Endodermal cell (in vitro differentiated cells): ENCODE measurements around the gene PPFIA4. TPM values are rescaled to one million over a fixed set of nuclear protein-coding genes. Genes with fewer than 3 reads are reported as not detected.

Source experiments
- DNase-seq: peaks from one replicate; pipeline ENCODE4 v3.0.0-alpha.2; 2017
- H3K27ac ChIP-seq: 2 replicates; pipeline ENCODE4 v1.5.1; 2013; ENCODE audit warnings: mild to moderate bottlenecking, low read depth, low read length, moderate library complexity
- H3K27me3 ChIP-seq: 2 replicates; pipeline ENCODE4 v1.6.1; 2013; ENCODE audit warnings: mild to moderate bottlenecking, low read length, moderate library complexity; ENCODE audit not compliant: insufficient read depth, control insufficient read depth, poor library complexity, severe bottlenecking
- H3K36me3 ChIP-seq: 2 replicates; pipeline ENCODE4 v1.7.0; 2013; ENCODE audit warnings: mild to moderate bottlenecking, low read length, moderate library complexity; ENCODE audit not compliant: control insufficient read depth, insufficient read depth
- H3K4me1 ChIP-seq: one replicate; pipeline ENCODE4 v1.7.0; 2013; ENCODE audit warnings: low read length; ENCODE audit not compliant: control insufficient read depth, insufficient read depth
- H3K4me3 ChIP-seq: 2 replicates; pipeline ENCODE4 v1.5.1; 2013; ENCODE audit warnings: mild to moderate bottlenecking, low read length, moderate library complexity
- H3K9ac ChIP-seq: 2 replicates; pipeline ENCODE4 v1.6.1; 2013; ENCODE audit warnings: mild to moderate bottlenecking, low read length, moderate library complexity; ENCODE audit not compliant: poor library complexity, severe bottlenecking; ENCODE audit errors: extremely low read depth
- H3K9me3 ChIP-seq: 2 replicates; pipeline ENCODE4 v1.6.1; 2013; ENCODE audit warnings: mild to moderate bottlenecking, low read length, moderate library complexity; ENCODE audit not compliant: control insufficient read depth
- H3K27ac Mint-ChIP-seq: 2 replicates; pipeline ENCODE4 v1.8.0; 2020; ENCODE audit warnings: mixed read lengths
- H3K27me3 Mint-ChIP-seq: 2 replicates; pipeline ENCODE4 v1.8.0; 2021; ENCODE audit warnings: mild to moderate bottlenecking, mixed read lengths; ENCODE audit not compliant: insufficient read depth
- H3K36me3 Mint-ChIP-seq: 2 replicates; pipeline ENCODE4 v1.8.0; 2020; ENCODE audit warnings: low read depth, mixed read lengths
- H3K4me1 Mint-ChIP-seq: 2 replicates; pipeline ENCODE4 v1.8.0; 2020; ENCODE audit warnings: mixed read lengths
- H3K4me3 Mint-ChIP-seq: 2 replicates; pipeline ENCODE4 v1.8.0; 2020; ENCODE audit warnings: mild to moderate bottlenecking, moderate library complexity, mixed read lengths
- H3K9me3 Mint-ChIP-seq: 2 replicates; pipeline ENCODE4 v1.8.0; 2020; ENCODE audit warnings: mild to moderate bottlenecking, mixed read lengths
- WGBS, 2 experiments: methylation state at CpG; one replicate each; pipeline versions ENCODE4 v1.1.5 to v1.1.7; 2013; ENCODE audit warnings: missing lambda C conversion rate in 2 of 2, mixed read lengths in 1 of 2; ENCODE audit not compliant: insufficient coverage in 1 of 2, insufficient read length in 1 of 2; 5-methylcytosine and 5-hydroxymethylcytosine counted together
- total RNA-seq, 2 donors: library from RNA; stranded (reverse); fragmentation: NEBNext Ultra II Directional in 1 of 2; extraction: Animal tissue kit (Norgen Biotek cat#: 25700) in 1 of 2; gene quantifications; 2 replicates in 1 of 2; 3 replicates in 1 of 2; pipeline ENCODE4 v1.2.1, GENCODE V29; 2021
- TF ChIP-seq, protein P1 (sequence below): fragments of 200-600 bp; sonication (generic); conservative IDR thresholded peaks from 2 replicates; pipeline ENCODE4 v1.5.0; 2021; ENCODE audit warnings: antibody characterized with exemption, mild to moderate bottlenecking

The PPFIA4 gene
- total RNA-seq, 2 donors from 2014 or later: 8.4 to 12.1 TPM

DNA sequence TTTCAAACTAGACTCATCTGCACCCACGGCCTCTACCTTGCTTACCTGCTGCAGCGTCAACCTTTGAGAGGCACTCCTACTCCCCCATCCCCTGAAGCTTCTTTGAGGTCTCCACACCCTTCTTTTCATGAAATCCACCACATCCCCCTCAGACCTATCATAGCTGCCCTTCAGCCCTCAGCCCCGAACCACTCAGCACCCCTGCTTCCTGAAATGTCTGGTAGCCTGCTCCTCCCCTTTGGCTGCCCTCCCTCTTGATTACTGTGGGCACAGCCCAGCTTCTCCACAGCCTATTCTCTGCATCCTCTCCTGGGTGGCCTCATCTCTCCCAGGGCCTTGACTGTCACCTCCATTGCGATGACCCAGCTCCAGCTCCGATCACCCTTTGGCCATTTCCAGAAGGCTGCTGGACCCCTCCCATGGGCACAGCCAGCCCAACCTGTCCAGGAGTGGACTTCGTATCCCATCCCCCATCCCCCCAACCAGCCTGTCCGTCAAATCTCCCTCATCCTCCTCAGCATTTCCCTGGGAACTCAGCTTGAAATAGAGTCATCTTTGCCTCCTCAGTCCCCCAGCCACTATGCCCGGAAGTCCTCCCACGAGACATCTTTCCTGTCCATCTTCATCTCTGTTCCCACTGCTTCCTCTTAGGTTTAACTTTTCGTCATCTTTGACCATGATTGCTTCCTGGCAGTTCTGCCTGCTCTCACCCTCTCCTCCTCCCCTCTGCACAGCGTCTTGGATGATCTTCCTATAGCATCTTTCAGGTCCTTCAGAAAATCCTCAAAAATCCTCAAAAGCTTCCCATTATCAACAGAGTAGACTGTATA, 95.1 kb downstream of the PPFIA4 start:
- Mint-ChIP-seq H3K36me3 (no peaks in the 10 kb centered on the region), H3K9me3 (no peaks in the 10 kb centered on the region), H3K4me3 (no peak overlapping the region), H3K27me3 (peaks cover 60% of the 10 kb centered on the region), H3K27ac (no peak overlapping the region), H3K4me1 (peaks cover 4% of the 10 kb centered on the region)
- Histone ChIP-seq H3K4me1 (no peaks in the 10 kb centered on the region), H3K36me3 (no peaks in the 10 kb centered on the region), H3K27ac (no peak overlapping the region), H3K4me3 (no peak overlapping the region), H3K27me3 (peaks cover 20% of the 10 kb centered on the region), H3K9ac (no peak overlapping the region), H3K9me3 (no peaks in the 10 kb centered on the region)
- 91 to 93% methylated on average over 7 to 11 of the region's 11 CpGs for whole genome bisulfite sequencing, 2 experiments
- TF ChIP-seq, protein P1, sequence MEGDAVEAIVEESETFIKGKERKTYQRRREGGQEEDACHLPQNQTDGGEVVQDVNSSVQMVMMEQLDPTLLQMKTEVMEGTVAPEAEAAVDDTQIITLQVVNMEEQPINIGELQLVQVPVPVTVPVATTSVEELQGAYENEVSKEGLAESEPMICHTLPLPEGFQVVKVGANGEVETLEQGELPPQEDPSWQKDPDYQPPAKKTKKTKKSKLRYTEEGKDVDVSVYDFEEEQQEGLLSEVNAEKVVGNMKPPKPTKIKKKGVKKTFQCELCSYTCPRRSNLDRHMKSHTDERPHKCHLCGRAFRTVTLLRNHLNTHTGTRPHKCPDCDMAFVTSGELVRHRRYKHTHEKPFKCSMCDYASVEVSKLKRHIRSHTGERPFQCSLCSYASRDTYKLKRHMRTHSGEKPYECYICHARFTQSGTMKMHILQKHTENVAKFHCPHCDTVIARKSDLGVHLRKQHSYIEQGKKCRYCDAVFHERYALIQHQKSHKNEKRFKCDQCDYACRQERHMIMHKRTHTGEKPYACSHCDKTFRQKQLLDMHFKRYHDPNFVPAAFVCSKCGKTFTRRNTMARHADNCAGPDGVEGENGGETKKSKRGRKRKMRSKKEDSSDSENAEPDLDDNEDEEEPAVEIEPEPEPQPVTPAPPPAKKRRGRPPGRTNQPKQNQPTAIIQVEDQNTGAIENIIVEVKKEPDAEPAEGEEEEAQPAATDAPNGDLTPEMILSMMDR: no peak
- peak; percentile 31 for DNase-seq

DNA sequence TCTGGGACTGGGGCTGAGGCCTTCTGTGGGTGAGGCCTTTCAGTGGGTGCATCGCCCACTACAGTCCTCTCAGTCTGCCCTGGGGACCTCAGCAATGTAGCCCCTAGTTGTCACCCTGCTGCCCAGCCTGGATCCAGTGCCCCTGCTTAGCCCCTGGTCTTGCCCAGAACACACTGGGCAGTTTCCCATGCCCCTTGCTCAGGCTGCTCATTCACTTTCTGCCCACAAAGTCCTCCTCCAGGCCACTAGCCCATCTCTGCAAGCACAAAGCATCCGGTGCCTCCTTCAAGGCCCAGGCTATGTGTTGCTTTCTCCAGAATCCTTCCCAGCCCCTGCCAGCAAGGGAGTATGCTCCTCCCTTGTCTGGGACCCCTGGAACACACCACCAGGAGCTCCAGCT, 95.9 kb downstream of the PPFIA4 start:
- H3K4me1 Mint-ChIP-seq: peaks cover 9% of the 10 kb centered on the region

DNA sequence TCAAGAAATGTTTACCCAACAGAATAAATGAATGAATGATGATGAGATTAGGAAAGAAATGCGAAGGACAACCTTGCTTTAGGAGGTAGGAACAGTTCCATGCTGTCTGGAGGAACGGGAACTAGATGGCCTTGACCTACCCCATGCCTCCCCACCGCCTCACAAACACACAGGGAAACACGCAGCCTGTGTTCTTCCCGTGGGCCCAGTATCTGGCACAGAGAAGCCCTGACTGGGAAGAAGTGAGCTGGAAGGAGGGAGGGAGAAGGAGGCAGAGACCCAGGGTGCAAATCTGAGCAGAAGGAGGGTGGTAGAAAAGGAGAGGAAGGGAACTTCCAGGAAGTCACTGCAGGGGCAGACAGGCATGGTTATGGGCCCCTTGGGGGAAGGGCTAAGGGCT, 97.7 kb downstream of the PPFIA4 start:
- peaks cover 8% of the 10 kb centered on the region for H3K27me3 ChIP-seq
- DNase-seq: peak; percentile 39
- no peak overlapping the region for H3K4me3 ChIP-seq
- peaks cover 55% of the 10 kb centered on the region for H3K27me3 Mint-ChIP-seq
- no peak overlapping the region for H3K4me3 Mint-ChIP-seq
- 82% methylated on average over 5 of the region's 5 CpGs; no CpG with 5 or more reads in 1 of the 2 experiments for WGBS, 2 experiments
- H3K36me3 ChIP-seq: no peaks in the 10 kb centered on the region
- no peak overlapping the region for H3K9ac ChIP-seq
- H3K27ac ChIP-seq: no peak overlapping the region
- H3K9me3 ChIP-seq: no peaks in the 10 kb centered on the region
- TF ChIP-seq, protein P1: no peak
- peaks cover 18% of the 10 kb centered on the region for H3K4me1 Mint-ChIP-seq
- peaks cover 11% of the 10 kb centered on the region for H3K4me1 ChIP-seq
- no peak overlapping the region for H3K27ac Mint-ChIP-seq
- no peaks in the 10 kb centered on the region for H3K9me3 Mint-ChIP-seq
- H3K36me3 Mint-ChIP-seq: no peaks in the 10 kb centered on the region

More for the DNA sequence above, 95.9 kb downstream of the PPFIA4 start:
- Histone ChIP-seq H3K27me3 (peaks cover 12% of the 10 kb centered on the region), H3K36me3 (no peaks in the 10 kb centered on the region), H3K27ac (no peak overlapping the region), H3K9ac (no peak overlapping the region), H3K9me3 (no peaks in the 10 kb centered on the region), H3K4me3 (no peak overlapping the region), H3K4me1 (peaks cover 6% of the 10 kb centered on the region)
- peak; percentile 22 for DNase-seq
- H3K9me3 Mint-ChIP-seq: no peaks in the 10 kb centered on the region
- peaks cover 58% of the 10 kb centered on the region for H3K27me3 Mint-ChIP-seq
- 91 to 100% methylated on average over 1 to 2 of the region's 2 CpGs for WGBS, 2 experiments
- no peaks in the 10 kb centered on the region for H3K36me3 Mint-ChIP-seq
- no peak overlapping the region for H3K27ac Mint-ChIP-seq
- no peak overlapping the region for H3K4me3 Mint-ChIP-seq
- TF ChIP-seq, protein P1: no peak
